ENCODE measurements around the gene PHIP.
"Not testable (repeated sequence)": the region's sequence is repeated elsewhere in the genome, so short reads cannot be mapped to it uniquely, and the experiment has no call there.

The PHIP gene

GRCh38 chr6:78952362-78952761 is 125.7 kb downstream of the PHIP start:
- Histone ChIP-seq H3K4me1 (no peaks in the 10 kb centered on the region), H3K27me3 (no peaks in the 10 kb centered on the region), H3K36me3 (peaks cover 70% of the 10 kb centered on the region), H4K20me1 (no peaks in the 10 kb centered on the region), H3K4me2 (no peak overlapping the region), H3K9ac (no peak overlapping the region), H3K9me3 (peaks cover 14% of the 10 kb centered on the region), H3K27ac (no peak overlapping the region), H3K4me3 (no peak overlapping the region)
- no peak for TF ChIP-seq Cebpa-rat (IDR thresholded peaks at IDR 0.05)

- H3K4me1 ChIP-seq = no peaks in the 10 kb centered on the region
- H3K9me3 ChIP-seq = peaks cover 14% of the 10 kb centered on the region
- no peaks in the 10 kb centered on the region for H4K20me1 ChIP-seq
- H3K27me3 ChIP-seq = no peaks in the 10 kb centered on the region
- no peak for TF ChIP-seq Cebpa-rat (IDR thresholded peaks at IDR 0.05)
- no peak overlapping the region for H3K4me3 ChIP-seq
- H3K9ac ChIP-seq = no peak overlapping the region
- H3K27ac ChIP-seq = no peak overlapping the region
- H3K36me3 ChIP-seq = peaks cover 72% of the 10 kb centered on the region
- no peak overlapping the region for H3K4me2 ChIP-seq
These were observed 129.3 kb downstream of the PHIP start for GRCh38 chr6:78948785-78949184.

DNA sequence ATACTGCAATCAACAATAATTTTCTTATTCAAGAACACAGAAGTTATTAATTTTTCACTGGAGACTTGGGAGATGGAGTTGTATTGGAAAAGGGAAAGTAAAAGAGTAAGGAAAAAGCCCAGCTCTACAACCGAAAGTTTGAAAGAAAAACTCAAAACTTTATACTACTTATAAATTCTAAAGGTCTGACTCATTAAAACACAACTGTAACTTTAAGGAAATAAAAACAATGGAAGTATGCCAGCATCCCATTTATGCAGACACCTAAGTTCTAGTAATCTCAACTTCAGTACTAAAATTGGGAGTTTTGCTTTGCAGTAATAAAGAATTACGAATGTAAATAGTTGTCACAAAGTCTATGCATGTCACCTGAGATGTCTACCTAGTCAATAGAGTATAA is 130.1 kb downstream of the PHIP start:
- no peak overlapping the region for H3K4me3 ChIP-seq
- TF ChIP-seq Cebpa-rat (IDR thresholded peaks at IDR 0.05) = no peak
- peaks cover 64% of the 10 kb centered on the region for H3K36me3 ChIP-seq

DNA sequence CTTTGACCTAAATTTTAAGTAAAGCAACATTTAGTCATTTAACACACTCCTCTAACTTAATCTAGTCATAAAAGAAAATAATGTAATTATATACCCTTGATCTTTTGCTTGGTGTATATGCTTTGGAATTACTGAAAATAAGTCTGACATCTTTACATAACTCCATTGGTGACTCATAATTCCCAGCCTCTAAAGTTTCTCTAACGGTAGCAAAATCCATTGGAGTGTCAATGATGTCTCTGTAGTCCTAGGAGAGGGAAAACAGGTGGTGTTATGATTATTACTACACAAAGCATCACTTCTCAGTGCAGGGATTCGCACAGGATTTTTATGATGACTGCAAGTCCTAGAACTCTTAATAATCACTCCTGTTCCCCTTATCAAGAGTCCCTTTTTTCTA is 130.5 kb downstream of the PHIP start:
- no peak overlapping the region for H3K4me2 ChIP-seq
- TF ChIP-seq Cebpa-rat (IDR thresholded peaks at IDR 0.05) = no peak
- H3K9ac ChIP-seq = no peak overlapping the region
- no peaks in the 10 kb centered on the region for H3K27me3 ChIP-seq
- peaks cover 63% of the 10 kb centered on the region for H3K36me3 ChIP-seq
- H3K9me3 ChIP-seq = peaks cover 14% of the 10 kb centered on the region
- no peak overlapping the region for H3K4me3 ChIP-seq
- no peaks in the 10 kb centered on the region for H3K4me1 ChIP-seq
- no peak overlapping the region for H3K27ac ChIP-seq
- no peaks in the 10 kb centered on the region for H4K20me1 ChIP-seq

More for the DNA sequence above, 130.1 kb downstream of the PHIP start:
- Histone ChIP-seq H3K27ac (no peak overlapping the region), H3K9me3 (peaks cover 14% of the 10 kb centered on the region), H3K27me3 (no peaks in the 10 kb centered on the region), H4K20me1 (no peaks in the 10 kb centered on the region), H3K4me1 (no peaks in the 10 kb centered on the region), H3K9ac (no peak overlapping the region), H3K4me2 (no peak overlapping the region)

DNA sequence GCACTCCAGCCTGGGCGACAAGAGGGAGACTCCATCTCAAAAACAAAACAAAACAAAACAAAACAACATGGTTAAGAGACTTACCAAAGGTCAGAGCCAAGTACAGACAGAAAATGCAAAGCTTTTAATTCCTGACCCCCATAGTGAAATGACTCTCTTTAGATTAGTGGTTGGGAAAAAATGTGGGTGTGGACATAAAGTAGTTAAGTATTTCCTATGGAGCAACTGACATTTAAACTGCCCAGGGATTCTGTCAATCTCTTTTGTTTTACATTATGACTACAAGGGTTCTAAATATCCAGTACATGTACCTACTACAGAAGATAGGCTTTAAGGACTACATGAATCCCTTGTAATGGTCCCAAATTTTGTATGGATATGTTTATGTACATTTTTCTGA is 135.6 kb downstream of the PHIP start:
- H3K9me3 ChIP-seq = no peaks in the 10 kb centered on the region
- TF ChIP-seq Cebpa-rat (IDR thresholded peaks at IDR 0.05) = no peak
- H3K27me3 ChIP-seq = no peaks in the 10 kb centered on the region
- no peak overlapping the region for H3K9ac ChIP-seq
- no peaks in the 10 kb centered on the region for H4K20me1 ChIP-seq
- no peaks in the 10 kb centered on the region for H3K4me1 ChIP-seq
- peaks cover 40% of the 10 kb centered on the region for H3K36me3 ChIP-seq
- H3K4me3 ChIP-seq = no peak overlapping the region
- H3K27ac ChIP-seq = no peak overlapping the region
- H3K4me2 ChIP-seq = no peak overlapping the region

DNA sequence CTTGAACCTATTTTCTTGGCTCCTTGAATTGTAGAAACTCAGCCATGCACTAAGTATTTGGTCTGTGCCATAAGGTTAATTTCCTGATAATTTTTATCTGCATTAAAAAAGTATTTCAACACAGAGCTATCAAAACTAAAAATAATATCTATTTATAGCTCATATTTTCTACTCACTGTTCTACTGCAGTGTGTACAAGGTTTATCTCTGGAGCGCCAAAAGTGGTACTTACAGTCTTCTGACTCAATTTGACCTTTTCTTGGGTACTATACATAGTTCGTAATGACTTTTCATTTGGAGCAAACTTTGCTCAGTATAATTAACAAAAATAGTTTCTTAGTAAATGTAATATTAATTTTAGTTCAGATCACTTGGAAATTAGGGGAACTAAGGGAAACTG is 141.5 kb downstream of the PHIP start:
- H3K9me3 ChIP-seq = no peaks in the 10 kb centered on the region
- H3K36me3 ChIP-seq = peaks cover 8% of the 10 kb centered on the region

GRCh38 chr6:78935553-78935952 is 142.5 kb downstream of the PHIP start:
- H4K20me1 ChIP-seq = no peaks in the 10 kb centered on the region
- H3K4me3 ChIP-seq = no peak overlapping the region
- no peak for TF ChIP-seq Cebpa-rat (IDR thresholded peaks at IDR 0.05)
- no peaks in the 10 kb centered on the region for H3K4me1 ChIP-seq
- no peaks in the 10 kb centered on the region for H3K9me3 ChIP-seq
- no peaks in the 10 kb centered on the region for H3K27me3 ChIP-seq
- no peak overlapping the region for H3K9ac ChIP-seq
- H3K36me3 ChIP-seq = peaks cover 1% of the 10 kb centered on the region
- H3K4me2 ChIP-seq = no peak overlapping the region
- no peak overlapping the region for H3K27ac ChIP-seq

More for the DNA sequence above, 141.5 kb downstream of the PHIP start:
- Histone ChIP-seq H3K27me3 (no peaks in the 10 kb centered on the region), H3K9ac (no peak overlapping the region), H3K27ac (no peak overlapping the region), H3K4me3 (no peak overlapping the region), H3K4me2 (no peak overlapping the region), H4K20me1 (no peaks in the 10 kb centered on the region), H3K4me1 (no peaks in the 10 kb centered on the region)
- TF ChIP-seq Cebpa-rat (IDR thresholded peaks at IDR 0.05) = no peak

- no peaks in the 10 kb centered on the region for H3K36me3 ChIP-seq
- H3K4me1 ChIP-seq = no peaks in the 10 kb centered on the region
- H4K20me1 ChIP-seq = no peaks in the 10 kb centered on the region
- no peak overlapping the region for H3K27ac ChIP-seq
- TF ChIP-seq Cebpa-rat (IDR thresholded peaks at IDR 0.05) = no peak
- no peaks in the 10 kb centered on the region for H3K27me3 ChIP-seq
- H3K9me3 ChIP-seq = peaks cover 8% of the 10 kb centered on the region; the same call in 1 of the 2 replicates
- H3K4me2 ChIP-seq = no peak overlapping the region
- H3K4me3 ChIP-seq = no peak overlapping the region
- no peak overlapping the region for H3K9ac ChIP-seq
These were observed 152.7 kb downstream of the PHIP start for GRCh38 chr6:78925317-78925716.

DNA sequence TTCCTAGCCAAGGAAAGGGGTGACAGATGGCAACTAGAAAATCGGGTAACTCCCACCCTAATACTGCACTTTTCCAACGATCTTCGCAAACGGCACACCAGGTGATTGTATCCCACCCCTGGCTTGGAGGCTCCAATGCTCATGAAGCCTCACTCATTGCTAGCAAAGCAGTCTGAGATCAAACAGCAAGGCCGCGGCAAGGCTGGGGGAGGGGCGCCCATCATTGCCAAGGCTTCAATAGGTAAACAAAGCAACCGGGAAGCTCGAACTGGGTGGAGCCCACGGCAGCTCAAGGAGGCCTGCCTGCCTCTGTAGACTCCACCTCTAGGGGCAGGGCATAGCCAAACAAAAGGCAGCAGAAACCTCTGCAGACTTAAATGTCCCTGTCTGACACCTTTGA is 156.9 kb downstream of the PHIP start:
- H4K20me1 ChIP-seq, H3K27ac ChIP-seq: not testable (repeated sequence)

DNA sequence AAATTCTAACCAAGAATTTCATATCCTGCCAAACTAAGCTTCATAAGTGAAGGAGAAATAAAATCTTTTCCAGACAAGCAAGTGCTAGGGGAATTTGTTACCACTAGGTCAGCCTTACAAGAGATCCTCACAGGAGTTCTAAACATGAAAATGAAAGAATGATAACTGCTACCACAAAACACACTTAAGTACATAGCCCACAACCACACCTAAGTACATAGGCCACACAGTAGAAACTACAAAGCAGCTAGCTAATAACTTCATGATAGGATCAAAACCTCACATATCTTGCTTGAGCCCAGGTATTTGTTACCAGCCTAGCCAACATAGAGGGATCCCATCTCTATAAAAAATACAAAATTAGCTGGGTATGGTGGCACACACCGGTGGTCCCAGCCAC is 160.3 kb downstream of the PHIP start:
- Histone ChIP-seq H3K27ac (no peak overlapping the region), H3K36me3 (no peaks in the 10 kb centered on the region), H3K4me1 (no peaks in the 10 kb centered on the region), H3K4me2 (no peak overlapping the region), H3K9me3 (peaks cover 8% of the 10 kb centered on the region; the same call in 1 of the 2 replicates), H4K20me1 (no peaks in the 10 kb centered on the region), H3K27me3 (no peaks in the 10 kb centered on the region), H3K9ac (no peak overlapping the region), H3K4me3 (no peak overlapping the region)
- no peak for TF ChIP-seq Cebpa-rat (IDR thresholded peaks at IDR 0.05)

More for the DNA sequence above, 156.9 kb downstream of the PHIP start:
- H3K27me3 ChIP-seq, H3K4me3 ChIP-seq, H3K4me2 ChIP-seq, H3K36me3 ChIP-seq, H3K4me1 ChIP-seq, H3K9ac ChIP-seq, H3K9me3 ChIP-seq: not testable (repeated sequence)

DNA sequence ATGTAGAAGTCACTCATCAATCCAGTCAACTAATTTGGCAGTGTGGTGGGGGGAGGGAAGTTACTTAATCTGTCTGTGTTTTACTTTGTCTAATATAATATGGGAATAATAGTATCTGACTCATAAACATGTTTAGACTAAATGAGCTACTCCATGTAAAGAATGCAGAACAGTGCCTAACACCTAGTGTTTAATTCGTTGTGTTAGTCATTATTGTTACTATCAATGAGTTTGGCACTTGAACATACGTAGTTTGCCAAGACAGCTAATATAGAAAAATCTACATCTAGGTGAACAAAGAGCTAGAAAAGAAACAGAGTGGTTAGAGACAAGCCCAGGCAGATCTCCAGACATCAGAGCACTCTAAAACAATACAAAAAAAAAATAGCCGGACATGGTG is 161.6 kb downstream of the PHIP start:
- no peak overlapping the region for H3K27ac ChIP-seq
- no peak overlapping the region for H3K9ac ChIP-seq
- H3K36me3 ChIP-seq = no peaks in the 10 kb centered on the region
- H3K9me3 ChIP-seq = peaks cover 6% of the 10 kb centered on the region; the same call in 1 of the 2 replicates
- H3K4me3 ChIP-seq = no peak overlapping the region
- no peaks in the 10 kb centered on the region for H4K20me1 ChIP-seq
- TF ChIP-seq Cebpa-rat (IDR thresholded peaks at IDR 0.05) = no peak
- no peaks in the 10 kb centered on the region for H3K4me1 ChIP-seq
- H3K4me2 ChIP-seq = no peak overlapping the region
- no peaks in the 10 kb centered on the region for H3K27me3 ChIP-seq
